PC-9 (cell line): Measurements from ENCODE around the gene SSC5D. TPM values are rescaled to one million over a fixed set of nuclear protein-coding genes. Genes with fewer than 3 reads are reported as not detected.

Source experiments
- BruUV-seq: library from RNA; stranded (reverse); fragments of 400-500 nt; replicated peaks from 2 replicates; lab custom pipeline; 2021; lab: Mats Ljungman, UMichigan
- CTCF ChIA-PET: fragments of 300-600 bp; sonication (Branson Sonifier 250); formaldehyde crosslinking; loops from one replicate; lab custom pipeline; 2022; ENCODE audit warnings: antibody characterized with exemption; lab: Charles Lee
- POLR2A ChIA-PET: fragments of 300-600 bp; sonication (Branson Sonifier 250); formaldehyde crosslinking; loops from one replicate; lab custom pipeline; 2022; ENCODE audit warnings: antibody characterized with exemption; ENCODE audit not compliant: unreplicated experiment; lab: Charles Lee
- DNase-seq, 2 experiments: peaks; one replicate each; pipeline versions ENCODE4 v3.0.0 to v3.0.0-alpha.2; 2015 to 2022; ENCODE audit warnings: mixed read lengths in 1 of 2
- H2AFZ ChIP-seq: fragments of 200-600 bp; sonication (generic); 2 replicates; pipeline ENCODE4 v1.8.1; 2017; ENCODE audit warnings: antibody characterized with exemption
- H3F3A ChIP-seq: fragments of 200-600 bp; sonication (generic); 2 replicates; pipeline ENCODE4 v1.8.1; 2017; ENCODE audit warnings: antibody characterized with exemption, mild to moderate bottlenecking, low read depth; ENCODE audit not compliant: insufficient read depth
- H3K27ac ChIP-seq: fragments of 200-600 bp; sonication (generic); 2 replicates; pipeline ENCODE4 v1.6.1; 2016; ENCODE audit warnings: mixed run types
- H3K27me3 ChIP-seq: fragments of 200-600 bp; sonication (generic); 2 replicates; pipeline ENCODE4 v1.6.1; 2016; ENCODE audit warnings: low read depth, mixed run types; ENCODE audit not compliant: insufficient read depth
- H3K36me3 ChIP-seq: fragments of 200-600 bp; sonication (generic); 2 replicates; pipeline ENCODE4 v1.6.1; 2016; ENCODE audit warnings: low read depth, mixed run types
- H3K4me1 ChIP-seq: fragments of 200-600 bp; sonication (generic); replicated peaks from 2 replicates; pipeline ENCODE4 v1.6.1; 2016; ENCODE audit warnings: mixed run types; ENCODE audit not compliant: insufficient read depth
- H3K4me2 ChIP-seq: fragments of 200-600 bp; sonication (generic); 2 replicates; pipeline ENCODE4 v1.6.1; 2017; ENCODE audit warnings: mixed run types
- H3K4me3 ChIP-seq: fragments of 200-600 bp; sonication (generic); 2 replicates; pipeline ENCODE4 v1.6.1; 2016; ENCODE audit warnings: mixed run types
- H3K79me2 ChIP-seq: fragments of 200-600 bp; sonication (generic); 2 replicates; pipeline ENCODE4 v1.6.1; 2017; ENCODE audit warnings: low read depth, mixed run types
- H3K9me2 ChIP-seq: fragments of 200-600 bp; sonication (generic); 2 replicates; pipeline ENCODE4 v1.8.1; 2017; ENCODE audit warnings: mild to moderate bottlenecking; ENCODE audit not compliant: insufficient read depth
- H3K9me3 ChIP-seq: fragments of 200-600 bp; sonication (generic); 2 replicates; pipeline ENCODE4 v1.8.1; 2016; ENCODE audit warnings: low read depth; ENCODE audit not compliant: insufficient read depth
- H4K20me1 ChIP-seq: fragments of 200-600 bp; sonication (generic); 2 replicates; pipeline ENCODE4 v1.8.1; 2017; ENCODE audit not compliant: insufficient read depth
- CTCF ChIP-seq: fragments of 200-600 bp; sonication (generic); conservative IDR thresholded peaks from 2 replicates; pipeline ENCODE4 v1.6.1; 2017; ENCODE audit warnings: mixed run types, antibody characterized with exemption, mild to moderate bottlenecking, moderate library complexity
- EZH2 ChIP-seq: fragments of 200-600 bp; sonication (generic); IDR thresholded peaks from 2 replicates; pipeline ENCODE4 v1.8.0; 2017; ENCODE audit warnings: antibody characterized with exemption, low read depth
- intact Hi-C: fragments of 100-400 bp; cut with micrococcal nuclease; formaldehyde crosslinking; loops from one replicate; pipeline ENCODE4 v1.10.0; 2022; ENCODE audit not compliant: unreplicated experiment
- total RNA-seq: library from RNA; stranded (reverse); gene quantifications from 2 replicates; pipeline ENCODE4 v1.2.3, GENCODE V29; 2021

The SSC5D gene
- total RNA-seq, 1 experiment from 2014 or later = 3.9 TPM

DNA sequence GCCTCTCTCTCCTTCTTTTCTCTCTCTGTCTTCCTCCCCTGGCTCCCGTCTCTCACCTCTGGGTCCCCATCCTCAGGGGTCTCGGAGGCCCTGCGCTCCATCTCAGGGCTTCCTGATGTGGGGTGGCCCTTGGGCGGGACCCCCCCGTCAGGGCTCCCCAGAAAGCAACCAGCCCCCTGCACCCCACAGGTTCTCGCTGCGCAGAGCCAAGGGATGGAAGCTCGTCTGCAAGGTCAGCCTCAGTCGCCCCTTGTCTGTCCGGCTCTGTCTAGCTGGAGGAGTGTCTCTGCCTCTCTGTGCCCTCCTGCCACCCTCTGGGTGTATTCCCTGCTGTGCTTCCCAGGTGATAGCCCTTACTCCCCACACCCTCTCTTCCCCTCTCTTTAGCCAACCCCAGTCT is 57.2 kb downstream of the SSC5D start, which contains the start of gene SBK3:
SBK3 (minus strand) TSS at position 101 of the 400 bp plus-strand sequence; CDS start at position 101, 0 bp downstream.
- Histone ChIP-seq H3K27me3 (no peaks in the 10 kb centered on the region), H3K4me2 (peak within 1 kb of the TSS; percentile 77), H4K20me1 (no peaks in the 10 kb centered on the region), H3F3A (peaks cover 55% of the 10 kb centered on the region), H3K4me3 (peak within 1 kb of the TSS; percentile 45; the same call in 1 of the 2 replicates), H3K9me2 (no peaks in the 10 kb centered on the region), H3K27ac (peak within 1 kb of the TSS; percentile 96), H3K4me1 (peaks cover 69% of the 10 kb centered on the region), H3K79me2 (peaks cover 7% of the 10 kb centered on the region; the same call in 1 of the 2 replicates), H3K9me3 (no peaks in the 10 kb centered on the region), H2AFZ (peak within 1 kb of the TSS; percentile 79), H3K36me3 (no peaks in the 10 kb centered on the region)
- POLR2A ChIA-PET = interaction anchor here (0.5 kb wide), 1 partner anchor 22 kb away, joined by 8 read pairs; no protein-coding TSS in a partner anchor
- TF ChIP-seq EZH2 (no peak), CTCF (no peak)
- BruUV-seq = no TSS peak
- intact Hi-C loops = loop anchor here (5.0 kb wide), 1 partner anchor 68 kb away; the partner anchor contains the start of gene ZNF628
- no peak for DNase-seq
- CTCF ChIA-PET = interaction anchor here (1.4 kb wide), 1 partner anchor 87 kb away, joined by 3 read pairs; no protein-coding TSS in a partner anchor

- no peak for DNase-seq
- no peaks in the 10 kb centered on the region for H3K9me3 ChIP-seq
- peaks cover 59% of the 10 kb centered on the region for H3F3A ChIP-seq
- peaks cover 7% of the 10 kb centered on the region; the same call in 1 of the 2 replicates for H3K79me2 ChIP-seq
- intact Hi-C loops = loop anchor here (1.0 to 5.0 kb wide), 6 partner anchors 20 to 69 kb away; partner anchors contain the start of genes FIZ1, ZNF579, ZNF628 and ZNF865
- ChIA-PET CTCF (interaction anchor here (0.5 to 1.4 kb wide), 5 partner anchors 13 to 1887 kb away, joined by 3 to 11 read pairs (median 5); partner anchors contain the start of gene FIZ1), POLR2A (interaction anchor here (0.5 to 1.4 kb wide), 10 partner anchors 21 to 139 kb away, joined by 3 to 44 read pairs (median 14); partner anchors contain the start of genes FIZ1, UBE2S, ZNF579 and ZNF784)
- peak overlapping the region; percentile 45; the same call in 1 of the 2 replicates for H3K4me3 ChIP-seq
- H4K20me1 ChIP-seq = no peaks in the 10 kb centered on the region
- BruUV-seq = no TSS peak
- no peak for TF ChIP-seq EZH2
- no peak for TF ChIP-seq CTCF
- H3K4me2 ChIP-seq = peak overlapping the region; percentile 77
- H3K27ac ChIP-seq = peak overlapping the region; percentile 96
- H2AFZ ChIP-seq = no peak overlapping the region
- H3K36me3 ChIP-seq = no peaks in the 10 kb centered on the region
- H3K27me3 ChIP-seq = no peaks in the 10 kb centered on the region
- peaks cover 74% of the 10 kb centered on the region for H3K4me1 ChIP-seq
- H3K9me2 ChIP-seq = no peaks in the 10 kb centered on the region
Observed at GRCh38 chr19:55546011-55546410, 57.8 kb downstream of the SSC5D start.

GRCh38 chr19:55546822-55547614 is 58.8 kb downstream of the SSC5D start:
- peaks cover 7% of the 10 kb centered on the region; the same call in 1 of the 2 replicates for H3K79me2 ChIP-seq
- BruUV-seq = no TSS peak
- peak overlapping the region; percentile 96 for H3K27ac ChIP-seq
- peaks cover 77% of the 10 kb centered on the region for H3K4me1 ChIP-seq
- peak overlapping the region; percentile 35; the same call in 1 of the 2 replicates for H2AFZ ChIP-seq
- H3K4me2 ChIP-seq = peak overlapping the region; percentile 77
- CTCF ChIA-PET = interaction anchor here (0.5 to 1.4 kb wide), 3 partner anchors 26 to 1886 kb away, joined by 3 to 11 read pairs (median 5); no protein-coding TSS in a partner anchor
- H3F3A ChIP-seq = peaks cover 60% of the 10 kb centered on the region
- H3K9me3 ChIP-seq = no peaks in the 10 kb centered on the region
- no peaks in the 10 kb centered on the region for H3K36me3 ChIP-seq
- no peaks in the 10 kb centered on the region for H3K9me2 ChIP-seq
- peak; percentile 81 to 83 for DNase-seq
- intact Hi-C loops = loop anchor here (1.0 to 5.0 kb wide), 6 partner anchors 21 to 70 kb away; partner anchors contain the start of genes FIZ1, ZNF579, ZNF628 and ZNF865
- POLR2A ChIA-PET = interaction anchor here (0.6 to 1.4 kb wide), 16 partner anchors 11 to 1374 kb away, joined by 3 to 44 read pairs (median 10); partner anchors contain the start of genes FIZ1, TMC4, UBE2S and ZNF579
- no peak for TF ChIP-seq EZH2
- peak overlapping the region; percentile 45; the same call in 1 of the 2 replicates for H3K4me3 ChIP-seq
- no peaks in the 10 kb centered on the region for H4K20me1 ChIP-seq
- no peaks in the 10 kb centered on the region for H3K27me3 ChIP-seq
